ENCODE results near the gene SH3PXD2A. TPM values are rescaled to one million over a fixed set of nuclear protein-coding genes. Genes with fewer than 3 reads are reported as not detected.
"Not testable (repeated sequence)": the region's sequence is repeated elsewhere in the genome, so short reads cannot be mapped to it uniquely, and the experiment has no call there.

The SH3PXD2A gene
- total and polyA plus RNA-seq, 10 donors: 2.6 to 50.0 (median 35.2) TPM

GRCh38 chr10:103665162-103665889, 190.1 kb downstream of the SH3PXD2A start:
- peak overlapping the region in 2 of 8 donors; percentile 17 to 75 for H3K27ac ChIP-seq
- WGBS, 5 donors: 81 to 89% (median 88%) methylated on average over 2 to 9 of the region's 9 CpGs
- H3K4me1 ChIP-seq: peaks cover 7 to 78% (median 45%) of the 10 kb centered on the region in 6 donors
- no peaks in the 10 kb centered on the region for H3K9me3 ChIP-seq
- H3K36me3 ChIP-seq: peaks cover 0 to 21% (median 0%) of the 10 kb centered on the region in 6 donors
- intact Hi-C loops (cut with DNase I; ENCODE audit: low total_unique reads): no loop called here
- TF ChIP-seq POLR2AphosphoS5 (IDR thresholded peaks at IDR 0.05) (peak in 2 of 3 donors; percentile 17 to 18), POLR2A (IDR thresholded peaks at IDR 0.05) (no peak)
- peaks cover 0 to 4% (median 0%) of the 10 kb centered on the region in 7 donors for H3K27me3 ChIP-seq (replicated peaks in 1 of 7)
- no peak overlapping the region for H3K4me3 ChIP-seq
- no peak for DNase-seq

DNA sequence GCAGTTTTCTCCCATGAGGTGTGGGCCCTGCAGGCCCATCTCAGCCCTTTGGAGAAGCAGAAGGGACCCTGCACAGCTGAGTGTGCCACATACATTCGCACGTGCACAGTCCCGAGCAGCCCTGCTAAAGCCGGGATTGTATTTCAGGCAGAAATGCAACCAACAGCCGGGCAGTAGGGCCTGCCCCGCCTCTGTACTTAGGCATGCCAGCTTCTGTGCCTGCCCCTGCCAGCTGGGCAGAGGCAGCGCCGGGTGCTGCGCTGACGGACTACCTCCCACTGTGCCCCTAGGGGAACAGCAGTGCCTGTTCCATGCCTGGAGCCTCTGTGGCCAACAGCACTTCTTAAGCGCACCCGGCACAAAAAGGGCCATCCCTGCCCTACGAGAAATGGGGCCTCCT, 191.6 kb downstream of the SH3PXD2A start:
- no peak for DNase-seq
- Histone ChIP-seq H3K27me3 (replicated peaks in 1 of 7) (peaks cover 0 to 4% (median 0%) of the 10 kb centered on the region in 7 donors), H3K27ac (peak overlapping the region in 6 of 8 donors; percentile 12 to 48 (median 31)), H3K9me3 (no peaks in the 10 kb centered on the region), H3K4me1 (peaks cover 8 to 78% (median 44%) of the 10 kb centered on the region in 6 donors), H3K36me3 (peaks cover 0 to 29% (median 2%) of the 10 kb centered on the region in 6 donors), H3K4me3 (no peak overlapping the region)
- no peak for TF ChIP-seq POLR2A (IDR thresholded peaks at IDR 0.05)
- TF ChIP-seq POLR2AphosphoS5 (IDR thresholded peaks at IDR 0.05): peak in 1 of 3 donors; percentile 30
- intact Hi-C loops (cut with DNase I; ENCODE audit: low total_unique reads): no loop called here
- WGBS, 5 donors: 79 to 90% (median 89%) methylated on average over 3 to 13 of the region's 13 CpGs

- no peaks in the 10 kb centered on the region for H3K27me3 ChIP-seq (replicated peaks in 1 of 7)
- H3K4me3 ChIP-seq: no peak overlapping the region
- TF ChIP-seq POLR2A (IDR thresholded peaks at IDR 0.05) (no peak), POLR2AphosphoS5 (IDR thresholded peaks at IDR 0.05) (no peak), CTCF (IDR thresholded peaks at IDR 0.05 in 8 of 11, conservative IDR thresholded peaks at IDR 0.05 in 3 of 11) (no peak)
- peaks cover 0 to 35% (median 4%) of the 10 kb centered on the region in 6 donors for H3K36me3 ChIP-seq
- no peak for DNase-seq
- peak overlapping the region in 4 of 8 donors; percentile 20 to 48 (median 32) for H3K27ac ChIP-seq
- intact Hi-C loops (cut with DNase I; ENCODE audit: low total_unique reads): no loop called here
- 86 to 95% (median 89%) methylated on average over 3 of the region's 3 CpGs for WGBS, 5 donors
- H3K9me3 ChIP-seq: no peaks in the 10 kb centered on the region
- H3K4me1 ChIP-seq: peaks cover 3 to 75% (median 40%) of the 10 kb centered on the region in 6 donors
Observed at GRCh38 chr10:103663236-103663635, 192.1 kb downstream of the SH3PXD2A start.

DNA sequence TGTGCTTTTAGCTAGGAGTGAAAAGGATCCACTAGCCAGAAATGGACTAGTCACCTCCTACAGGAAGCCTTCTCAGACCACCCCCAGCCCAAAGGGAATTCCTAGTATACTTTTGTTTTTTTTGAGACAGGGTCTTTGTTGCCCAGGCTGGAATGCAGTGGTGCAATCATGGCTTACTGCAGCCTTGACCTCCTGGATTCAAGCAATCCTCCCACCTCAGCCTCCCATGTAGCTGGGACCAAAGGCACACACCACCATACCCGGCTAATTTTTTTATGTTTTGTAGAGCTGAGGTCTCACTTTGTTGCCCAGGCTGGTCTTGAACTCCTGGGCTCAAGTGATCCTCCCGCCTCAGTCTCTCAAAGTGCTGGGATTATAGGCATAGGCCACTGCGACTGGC, 192.7 kb downstream of the SH3PXD2A start:
- intact Hi-C loops (cut with DNase I; ENCODE audit: low total_unique reads); H3K4me3 ChIP-seq; H3K9me3 ChIP-seq; DNase-seq; H3K27me3 ChIP-seq (replicated peaks in 1 of 7): not testable (repeated sequence)
- peaks cover 3 to 70% (median 35%) of the 10 kb centered on the region in 6 donors for H3K4me1 ChIP-seq
- H3K27ac ChIP-seq: peak overlapping the region in 3 of 8 donors; percentile 22 to 48 (median 42)
- H3K36me3 ChIP-seq: peaks cover 0 to 40% (median 6%) of the 10 kb centered on the region in 6 donors
- WGBS, 5 donors: 94 to 100% (median 97%) methylated on average over 3 of the region's 3 CpGs

DNA sequence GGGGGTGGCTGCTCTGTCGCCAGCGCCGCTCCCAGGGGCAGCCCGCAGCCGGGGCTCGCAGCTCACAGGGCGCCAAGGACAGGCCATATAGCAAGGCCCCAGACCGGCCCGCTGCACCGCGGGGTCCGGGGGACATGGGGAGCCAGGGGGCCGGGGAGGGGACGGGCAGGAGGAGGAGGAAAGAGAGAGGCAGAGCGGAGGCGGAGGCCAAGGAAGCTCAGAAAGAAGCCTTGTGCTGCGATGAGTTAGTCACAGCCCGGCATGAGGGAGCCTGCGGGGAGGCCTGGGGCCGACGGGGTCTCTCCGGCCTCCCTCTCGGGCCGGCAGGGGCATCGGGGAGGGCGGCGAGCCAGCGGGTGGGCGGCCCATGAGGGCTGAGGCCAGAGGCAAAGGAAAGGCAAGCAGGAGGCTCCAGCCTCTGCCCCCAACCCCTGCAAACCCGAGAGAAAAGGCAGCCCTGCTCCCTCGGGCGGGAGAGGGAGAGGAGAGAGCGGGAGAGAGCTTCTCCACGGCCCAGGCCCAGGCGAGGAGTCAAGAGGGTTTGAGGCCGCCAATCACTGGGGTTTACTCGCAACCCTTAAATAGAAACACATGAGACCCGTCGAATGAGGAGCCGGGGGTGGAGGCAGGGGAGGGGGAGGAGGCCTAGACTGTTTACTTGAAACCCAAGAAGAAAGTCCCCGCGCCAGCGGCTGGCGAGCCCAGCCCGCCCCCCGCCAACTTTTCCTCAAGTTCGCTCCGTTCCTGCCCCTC, 194.0 kb downstream of the SH3PXD2A start:
- peaks cover 0 to 11% (median 2%) of the 10 kb centered on the region in 8 donors for H3K9me3 ChIP-seq
- H3K36me3 ChIP-seq: peaks cover 0 to 53% (median 12%) of the 10 kb centered on the region in 6 donors
- no peak for TF ChIP-seq CTCF (IDR thresholded peaks at IDR 0.05 in 8 of 11, conservative IDR thresholded peaks at IDR 0.05 in 3 of 11)
- TF ChIP-seq POLR2AphosphoS5 (IDR thresholded peaks at IDR 0.05): peak; percentile 79 to 83 (median 80)
- DNase-seq: peak; percentile 87
- intact Hi-C loops (cut with DNase I; ENCODE audit: low total_unique reads): no loop called here
- H3K27ac ChIP-seq: peak overlapping the region; percentile 66 to 86 (median 84)
- peaks cover 3 to 57% (median 35%) of the 10 kb centered on the region in 6 donors for H3K4me1 ChIP-seq
- H3K4me3 ChIP-seq: peak overlapping the region; percentile 55 to 83 (median 60)
- WGBS, 5 donors: 60 to 73% (median 66%) methylated on average over 37 to 48 of the region's 48 CpGs
- H3K27me3 ChIP-seq (replicated peaks in 1 of 7): no peaks in the 10 kb centered on the region
